Spleen (tissue), 11 donors: ENCODE data around the gene KRT77. TPM values are rescaled to one million over a fixed set of nuclear protein-coding genes. Genes with fewer than 3 reads are reported as not detected.

Experiments
- DNase-seq: peaks from one replicate; pipeline ENCODE4 v3.0.0-alpha.2; 2020
- H3K27ac ChIP-seq, 8 donors: fragments of 200-600 bp; sonication (generic) in 7 of 8; 1 replicate in 4 of 8; 2 replicates in 4 of 8; pipeline versions ENCODE4 v1.5.0 to v1.8.0; 2016 to 2021; ENCODE audit warnings: inconsistent platforms in 4 of 8, mild to moderate bottlenecking in 4 of 8, moderate library complexity in 1 of 8
- H3K27me3 ChIP-seq, 7 donors: fragments of 200-600 bp; sonication (generic) in 6 of 7; replicated peaks in 1 of 7; 1 replicate in 4 of 7; 2 replicates in 3 of 7; pipeline versions ENCODE4 v1.5.0 to v1.8.0; 2016 to 2021; ENCODE audit warnings: inconsistent platforms in 3 of 7, mild to moderate bottlenecking in 1 of 7
- H3K36me3 ChIP-seq, 6 donors: fragments of 200-600 bp; sonication (generic) in 5 of 6; 1 replicate in 4 of 6; 2 replicates in 2 of 6; pipeline versions ENCODE4 v1.5.0 to v1.8.0; 2016 to 2021; ENCODE audit warnings: inconsistent platforms in 2 of 6
- H3K4me1 ChIP-seq, 6 donors: fragments of 200-600 bp; sonication (generic) in 5 of 6; 1 replicate in 3 of 6; 2 replicates in 3 of 6; pipeline versions ENCODE4 v1.5.0 to v1.8.0; 2016 to 2021; ENCODE audit warnings: inconsistent platforms in 3 of 6
- H3K4me3 ChIP-seq, 8 donors: fragments of 200-600 bp; sonication (generic) in 7 of 8; 1 replicate in 4 of 8; 2 replicates in 4 of 8; pipeline versions ENCODE4 v1.5.0 to v1.8.0; 2016 to 2021; ENCODE audit warnings: inconsistent platforms in 4 of 8, mild to moderate bottlenecking in 4 of 8, moderate library complexity in 2 of 8
- H3K9me3 ChIP-seq, 8 donors: fragments of 200-600 bp; sonication (generic) in 7 of 8; 1 replicate in 4 of 8; 2 replicates in 4 of 8; pipeline versions ENCODE4 v1.5.0 to v1.8.0; 2016 to 2021; ENCODE audit warnings: inconsistent platforms in 4 of 8
- POLR2A ChIP-seq, 3 donors: fragments of 450-650 bp; IDR thresholded peaks; one replicate each; pipeline ENCODE4 v1.5.1; 2017; ENCODE audit warnings: antibody characterized with exemption in 3 of 3, mild to moderate bottlenecking in 1 of 3
- POLR2AphosphoS5 ChIP-seq, 3 donors: sonication (generic); formaldehyde crosslinking; IDR thresholded peaks; one replicate each; pipeline ENCODE4 v1.5.1; 2017; ENCODE audit warnings: antibody characterized with exemption in 3 of 3
- WGBS, 5 donors: extraction: QIAGEN DNeasy Blood & Tissue Kit in 3 of 5; methylation state at CpG; one replicate each; pipeline versions ENCODE4 v1.1.5 to v1.1.7; 2013 to 2018; 5-methylcytosine and 5-hydroxymethylcytosine counted together
- intact Hi-C: fragments of 100-400 bp; cut with DNase I; formaldehyde crosslinking; loops from one replicate; pipeline ENCODE4 v1.15.0; 2023; ENCODE audit warnings: low total_unique reads
- polyA plus RNA-seq, 3 donors: library from polyadenylated mRNA; stranded (reverse); fragments of 200-250 nt; gene quantifications; one replicate each; pipeline ENCODE4 v1.2.1, GENCODE V29; 2013
- total RNA-seq, 7 donors: library from RNA; depleted of rRNA in 3 of 7; stranded (reverse); fragments of >200 nt in 3 of 7; fragmentation: NEBNext Ultra II Directional in 4 of 7; extraction: Animal tissue kit (Norgen Biotek cat#: 25700) in 4 of 7; gene quantifications; one replicate each; pipeline versions ENCODE4 v1.1.0 to v1.2.1, GENCODE V29; 2016 to 2021
- TF ChIP-seq, protein P1 (sequence below), 11 experiments: fragments of 200-600 bp in 7 of 11; fragments of 450-650 bp in 4 of 11; sonication (generic) in 4 of 11; IDR thresholded peaks in 8 of 11; conservative IDR thresholded peaks in 3 of 11; 1 replicate in 7 of 11; 2 replicates in 4 of 11; pipeline versions ENCODE4 v1.4.0 to v1.8.0; 2016 to 2021; ENCODE audit warnings: antibody characterized with exemption in 11 of 11, inconsistent platforms in 4 of 11, mild to moderate bottlenecking in 1 of 11
- donor health status: healthy with polysubstance abuse.
- donor health status: DM: no; HTN: no; CAD: no; lungs with moderate emphysema.
- donor health status: DM: no; HTN: no; CAD: no.
- donor health status: Bipolar disorder and iron deficiency.
- donor health status: healthy.
- donor health status: DM: no; HTN: no; CAD: no.
- donor health status: DM: yes; HTN: yes; CAD: no.

The KRT77 gene
- total and polyA plus RNA-seq, 10 donors = 0.03 TPM; not detected in 9

DNA sequence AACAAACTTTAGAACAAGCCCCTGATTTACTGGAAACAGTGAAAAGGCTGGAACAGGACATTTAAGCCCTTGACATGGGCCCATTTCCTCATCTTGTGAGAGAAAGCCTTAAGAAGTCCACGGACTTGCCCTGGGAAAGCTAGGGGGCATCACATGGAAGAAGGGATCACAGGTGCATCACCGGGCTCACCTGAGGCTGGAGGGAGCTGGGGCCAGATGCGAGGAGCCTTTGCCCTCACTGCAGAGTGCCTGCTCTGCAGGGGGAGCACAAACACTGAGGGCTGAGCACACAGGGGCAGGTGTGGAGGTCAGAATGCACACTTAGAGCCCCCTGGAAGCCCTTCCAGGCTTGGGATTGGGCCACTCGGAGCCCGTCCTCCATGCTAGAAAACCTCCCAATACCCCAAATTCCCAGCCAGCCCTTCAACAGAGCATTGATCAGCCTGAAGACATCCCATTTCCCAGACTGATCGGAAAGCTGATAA lies 17.9 kb downstream of the KRT77 start:
- peaks cover 0 to 56% (median 0%) of the 10 kb centered on the region in 7 donors for H3K27me3 ChIP-seq
- H3K27ac ChIP-seq = no peak overlapping the region
- DNase-seq = no peak
- H3K4me3 ChIP-seq = no peak overlapping the region
- H3K4me1 ChIP-seq = peaks cover 0 to 6% (median 0%) of the 10 kb centered on the region in 6 donors
- 74 to 81% (median 75%) methylated on average over 4 to 6 of the region's 6 CpGs for WGBS, 5 donors
- intact Hi-C loops = no loop called here
- H3K36me3 ChIP-seq = no peaks in the 10 kb centered on the region
- no peaks in the 10 kb centered on the region for H3K9me3 ChIP-seq
- TF ChIP-seq, protein P1, sequence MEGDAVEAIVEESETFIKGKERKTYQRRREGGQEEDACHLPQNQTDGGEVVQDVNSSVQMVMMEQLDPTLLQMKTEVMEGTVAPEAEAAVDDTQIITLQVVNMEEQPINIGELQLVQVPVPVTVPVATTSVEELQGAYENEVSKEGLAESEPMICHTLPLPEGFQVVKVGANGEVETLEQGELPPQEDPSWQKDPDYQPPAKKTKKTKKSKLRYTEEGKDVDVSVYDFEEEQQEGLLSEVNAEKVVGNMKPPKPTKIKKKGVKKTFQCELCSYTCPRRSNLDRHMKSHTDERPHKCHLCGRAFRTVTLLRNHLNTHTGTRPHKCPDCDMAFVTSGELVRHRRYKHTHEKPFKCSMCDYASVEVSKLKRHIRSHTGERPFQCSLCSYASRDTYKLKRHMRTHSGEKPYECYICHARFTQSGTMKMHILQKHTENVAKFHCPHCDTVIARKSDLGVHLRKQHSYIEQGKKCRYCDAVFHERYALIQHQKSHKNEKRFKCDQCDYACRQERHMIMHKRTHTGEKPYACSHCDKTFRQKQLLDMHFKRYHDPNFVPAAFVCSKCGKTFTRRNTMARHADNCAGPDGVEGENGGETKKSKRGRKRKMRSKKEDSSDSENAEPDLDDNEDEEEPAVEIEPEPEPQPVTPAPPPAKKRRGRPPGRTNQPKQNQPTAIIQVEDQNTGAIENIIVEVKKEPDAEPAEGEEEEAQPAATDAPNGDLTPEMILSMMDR (IDR thresholded peaks at IDR 0.05 in 8 of 11, conservative IDR thresholded peaks at IDR 0.05 in 3 of 11) = no peak
- TF ChIP-seq POLR2A (IDR thresholded peaks at IDR 0.05) (no peak), POLR2AphosphoS5 (IDR thresholded peaks at IDR 0.05) (no peak)

DNA sequence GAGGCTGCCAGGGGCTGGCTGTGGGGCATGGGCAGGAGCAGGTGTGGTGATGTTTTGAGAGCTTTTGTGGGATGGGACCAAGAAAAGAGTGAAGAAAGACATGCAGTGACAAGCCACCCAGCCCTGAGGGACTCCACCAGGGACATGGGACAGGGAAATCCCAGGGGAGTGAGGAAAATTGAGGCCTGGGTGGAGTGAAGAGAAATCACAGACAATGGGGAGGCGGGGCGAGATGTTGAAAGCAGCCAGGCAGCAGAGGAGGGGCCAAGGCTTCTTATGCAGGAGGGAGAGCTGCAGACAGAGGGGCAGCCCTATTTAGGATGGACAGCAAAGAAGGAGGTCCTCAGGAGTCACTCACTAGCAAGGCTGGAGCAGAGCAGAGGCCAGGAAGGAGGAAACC lies 18.9 kb downstream of the KRT77 start:
- no peaks in the 10 kb centered on the region for H3K36me3 ChIP-seq
- DNase-seq = no peak
- intact Hi-C loops = no loop called here
- H3K4me1 ChIP-seq = no peaks in the 10 kb centered on the region
- H3K9me3 ChIP-seq = no peaks in the 10 kb centered on the region
- TF ChIP-seq, protein P1 (IDR thresholded peaks at IDR 0.05 in 8 of 11, conservative IDR thresholded peaks at IDR 0.05 in 3 of 11) = no peak
- no peak for TF ChIP-seq POLR2A (IDR thresholded peaks at IDR 0.05)
- TF ChIP-seq POLR2AphosphoS5 (IDR thresholded peaks at IDR 0.05) = no peak
- no peak overlapping the region for H3K4me3 ChIP-seq
- H3K27me3 ChIP-seq = peaks cover 0 to 46% (median 0%) of the 10 kb centered on the region in 7 donors
- WGBS, 5 donors = 74 to 97% (median 92%) methylated on average over 2 of the region's 2 CpGs
- H3K27ac ChIP-seq = no peak overlapping the region

DNA sequence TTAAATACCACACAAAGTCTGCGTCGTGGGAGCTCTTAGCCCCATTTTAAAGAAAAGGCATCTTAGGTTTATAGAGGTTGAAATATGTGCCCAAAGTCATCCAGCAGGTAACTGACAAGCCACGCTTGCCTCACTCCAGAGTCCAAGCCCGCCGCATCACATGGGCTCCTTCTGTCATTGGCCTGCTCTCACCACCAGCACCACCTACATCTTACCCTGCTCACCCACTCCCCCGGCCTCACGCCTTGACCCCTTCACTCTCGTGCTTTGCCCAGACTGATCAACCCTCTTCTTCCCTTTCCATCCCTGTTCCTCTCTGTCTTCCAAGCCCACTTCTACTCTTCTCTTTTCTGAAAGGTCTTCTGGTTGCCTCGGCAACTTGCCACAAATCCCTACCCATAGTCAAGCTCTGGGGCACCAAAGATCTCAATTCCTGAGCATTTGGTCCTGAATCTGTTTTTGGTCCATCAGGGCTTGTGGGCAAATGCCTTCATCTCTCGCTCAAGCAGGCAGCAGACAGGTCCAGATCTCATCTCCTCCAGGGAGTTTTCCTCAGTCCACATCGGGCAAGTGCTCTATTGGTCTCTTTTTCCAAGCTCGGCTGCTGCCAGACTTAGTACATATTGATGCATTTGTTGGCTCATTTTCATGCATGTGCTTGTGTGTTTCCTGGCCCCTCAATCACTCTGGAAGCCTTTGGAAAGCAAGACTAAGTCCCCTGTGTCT lies 19.6 kb downstream of the KRT77 start:
- TF ChIP-seq POLR2AphosphoS5 (IDR thresholded peaks at IDR 0.05) = no peak
- TF ChIP-seq, protein P1 (IDR thresholded peaks at IDR 0.05 in 8 of 11, conservative IDR thresholded peaks at IDR 0.05 in 3 of 11) = no peak
- TF ChIP-seq POLR2A (IDR thresholded peaks at IDR 0.05) = no peak
- Histone ChIP-seq H3K27ac (no peak overlapping the region), H3K4me1 (no peaks in the 10 kb centered on the region), H3K27me3 (peaks cover 0 to 42% (median 0%) of the 10 kb centered on the region in 7 donors), H3K9me3 (no peaks in the 10 kb centered on the region), H3K36me3 (no peaks in the 10 kb centered on the region), H3K4me3 (no peak overlapping the region)
- DNase-seq = peak; percentile 51
- 81 to 93% (median 83%) methylated on average over 12 of the region's 12 CpGs for WGBS, 5 donors
- intact Hi-C loops = no loop called here

DNA sequence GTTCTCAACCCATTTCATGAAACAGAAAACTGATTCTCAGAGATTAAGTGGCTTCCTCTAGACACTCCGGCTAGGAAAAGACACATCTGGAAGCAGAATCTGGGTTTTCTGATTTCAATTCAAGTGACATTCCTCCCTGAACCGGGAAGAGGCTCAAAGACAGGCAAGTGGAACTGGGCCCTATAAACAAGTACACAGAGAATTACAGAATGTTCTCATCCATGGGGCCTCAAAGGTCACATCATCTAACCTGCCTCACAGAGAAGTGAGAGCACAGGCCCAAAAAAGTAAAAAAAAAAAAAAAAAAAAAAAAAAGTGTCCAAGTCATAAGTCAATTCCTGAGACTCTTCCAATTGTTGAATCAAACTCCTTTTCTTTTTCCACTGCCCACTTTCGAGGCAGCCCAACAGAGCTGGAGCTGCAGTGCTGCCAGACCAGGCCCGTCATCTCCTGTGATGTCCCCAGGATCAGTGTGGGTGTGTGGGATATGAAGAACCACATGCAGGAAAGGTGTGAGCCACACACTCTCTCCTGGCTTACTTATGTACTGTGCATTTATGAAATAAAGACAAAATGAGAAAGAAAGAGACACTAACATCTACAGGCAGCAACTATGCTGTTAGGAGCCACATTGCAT lies 20.3 kb downstream of the KRT77 start:
- Histone ChIP-seq H3K27me3 (peaks cover 0 to 35% (median 0%) of the 10 kb centered on the region in 7 donors), H3K36me3 (no peaks in the 10 kb centered on the region), H3K4me3 (no peak overlapping the region), H3K9me3 (no peaks in the 10 kb centered on the region), H3K4me1 (no peaks in the 10 kb centered on the region), H3K27ac (no peak overlapping the region)
- no peak for DNase-seq
- TF ChIP-seq, protein P1 (IDR thresholded peaks at IDR 0.05 in 8 of 11, conservative IDR thresholded peaks at IDR 0.05 in 3 of 11) = no peak
- WGBS, 5 donors = 81 to 89% (median 81%) methylated on average over 4 of the region's 4 CpGs
- intact Hi-C loops = no loop called here
